Coronary artery (tissue), 2 donors: Measurements from ENCODE around the gene TBCCD1.

ENCODE experiments used
- DNase-seq: peaks from one replicate; pipeline ENCODE4 v3.0.0-alpha.2; 2017; ENCODE audit warnings: low spot score
- H3K27ac ChIP-seq, 2 donors: fragments of 200-600 bp; sonication (generic); one replicate each; pipeline ENCODE4 v1.5.1; 2016 to 2019
- H3K4me3 ChIP-seq: fragments of 200-600 bp; sonication (generic); 2 replicates; pipeline ENCODE4 v1.5.1; 2016; ENCODE audit warnings: mild to moderate bottlenecking, moderate library complexity
- CTCF ChIP-seq: fragments of 200-600 bp; sonication (generic); IDR thresholded peaks from one replicate; pipeline ENCODE4 v1.5.1; 2019; ENCODE audit warnings: antibody characterized with exemption

TBCCD1 gene

GRCh38 chr3:186612065-186612464 is 44.9 kb upstream of the TBCCD1 start:
- no peak overlapping the region for H3K27ac ChIP-seq
- no peak overlapping the region for H3K4me3 ChIP-seq
- no peak for TF ChIP-seq CTCF
- no peak for DNase-seq

- no peak for DNase-seq
- no peak overlapping the region for H3K4me3 ChIP-seq
- no peak overlapping the region for H3K27ac ChIP-seq
- TF ChIP-seq CTCF: no peak
These were observed 42.2 kb upstream of the TBCCD1 start for GRCh38 chr3:186609247-186609868.

GRCh38 chr3:186608624-186609215 is 41.6 kb upstream of the TBCCD1 start:
- no peak for TF ChIP-seq CTCF
- DNase-seq: no peak

GRCh38 chr3:186605561-186606545 is 38.7 kb upstream of the TBCCD1 start:
- Histone ChIP-seq H3K27ac (no peak overlapping the region), H3K4me3 (no peak overlapping the region)
- no peak for TF ChIP-seq CTCF
- DNase-seq: no peak

More at GRCh38 chr3:186608624-186609215, 41.6 kb upstream of the TBCCD1 start:
- no peak overlapping the region for H3K27ac ChIP-seq
- no peak overlapping the region for H3K4me3 ChIP-seq

GRCh38 chr3:186605078-186605477 is 37.9 kb upstream of the TBCCD1 start:
- no peak for DNase-seq
- TF ChIP-seq CTCF: no peak
- H3K27ac ChIP-seq: no peak overlapping the region
- no peak overlapping the region for H3K4me3 ChIP-seq

- no peak overlapping the region for H3K27ac ChIP-seq
- DNase-seq: no peak
- TF ChIP-seq CTCF: no peak
- no peak overlapping the region for H3K4me3 ChIP-seq
These were observed 36.0 kb upstream of the TBCCD1 start for GRCh38 chr3:186603159-186603558.
